Endothelial cell of hepatic sinusoid (primary cell): ENCODE data around the gene OTOS.

ENCODE experiments used
- in situ Hi-C: cut with HindIII; loops from 2 replicates; pipeline ENCODE4 v1.10.0; 2017; ENCODE audit warnings: low sequenced_read_pairs

Gene OTOS

GRCh38 chr2:240123821-240124650 lies 16.4 kb downstream of the OTOS start:
- in situ Hi-C loops: loop anchor here (5.0 kb wide), 1 partner anchor 37 kb away; no protein-coding TSS in a partner anchor

DNA sequence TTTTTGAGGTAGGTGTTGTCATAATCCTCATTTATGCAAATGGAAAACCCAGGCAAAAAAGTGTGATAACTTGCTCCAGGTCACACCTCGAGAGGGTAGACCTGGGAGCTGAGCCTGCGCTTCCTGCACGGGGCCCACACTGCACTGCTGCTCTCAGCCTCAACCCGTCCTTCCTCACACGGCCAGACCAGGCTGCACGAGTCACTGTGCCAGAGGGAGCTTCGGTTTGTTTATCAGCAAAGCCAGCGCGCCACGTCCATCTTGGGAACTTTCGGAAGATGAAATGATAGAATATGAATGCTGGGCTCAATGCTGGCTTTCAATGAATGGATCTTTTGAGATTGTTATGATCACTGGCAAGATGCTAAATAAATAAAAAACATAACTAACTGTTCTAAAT lies 18.8 kb downstream of the OTOS start:
- in situ Hi-C loops: loop anchor here (5.0 kb wide), 1 partner anchor 34 kb away; no protein-coding TSS in a partner anchor

DNA sequence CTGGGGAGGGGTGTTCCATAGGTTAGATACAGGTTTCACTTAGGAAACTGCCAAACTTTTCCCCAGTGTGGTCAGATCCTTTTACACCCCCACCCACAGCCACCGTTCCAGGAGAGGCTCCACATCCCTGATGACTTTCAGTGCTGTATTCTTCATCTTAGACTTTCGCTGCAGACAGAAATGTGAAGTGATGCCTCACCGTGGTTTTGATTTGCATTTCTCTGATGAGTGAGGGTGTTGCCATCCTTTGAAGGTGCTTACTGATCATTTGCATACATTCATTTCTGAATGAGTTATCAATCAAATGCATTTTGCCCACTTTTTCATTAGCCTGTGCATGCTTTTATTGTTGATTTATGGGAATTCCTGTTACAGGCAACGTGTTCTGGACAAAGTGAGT lies 19.3 kb downstream of the OTOS start:
- in situ Hi-C loops: loop anchor here (5.0 kb wide), 1 partner anchor 34 kb away; no protein-coding TSS in a partner anchor

DNA sequence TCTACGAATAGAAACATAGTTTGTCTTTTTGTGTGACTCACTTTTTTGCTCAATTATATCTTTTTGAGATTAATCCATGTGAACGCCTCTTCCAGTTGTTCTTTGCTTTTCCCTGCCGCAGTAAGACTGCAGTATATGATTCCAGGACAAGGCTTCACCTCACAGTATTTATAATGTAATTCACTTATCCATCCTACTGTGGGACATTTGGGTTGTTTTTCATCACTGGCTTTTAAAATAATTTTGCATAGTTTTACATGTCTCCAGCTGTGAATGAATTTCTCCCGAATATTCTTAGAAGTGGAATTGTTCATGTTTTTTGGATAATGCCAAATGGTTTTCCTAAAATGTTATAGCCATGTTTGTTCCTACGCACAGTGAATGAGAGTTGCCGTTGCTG lies 26.2 kb downstream of the OTOS start:
- in situ Hi-C loops: no loop called here

DNA sequence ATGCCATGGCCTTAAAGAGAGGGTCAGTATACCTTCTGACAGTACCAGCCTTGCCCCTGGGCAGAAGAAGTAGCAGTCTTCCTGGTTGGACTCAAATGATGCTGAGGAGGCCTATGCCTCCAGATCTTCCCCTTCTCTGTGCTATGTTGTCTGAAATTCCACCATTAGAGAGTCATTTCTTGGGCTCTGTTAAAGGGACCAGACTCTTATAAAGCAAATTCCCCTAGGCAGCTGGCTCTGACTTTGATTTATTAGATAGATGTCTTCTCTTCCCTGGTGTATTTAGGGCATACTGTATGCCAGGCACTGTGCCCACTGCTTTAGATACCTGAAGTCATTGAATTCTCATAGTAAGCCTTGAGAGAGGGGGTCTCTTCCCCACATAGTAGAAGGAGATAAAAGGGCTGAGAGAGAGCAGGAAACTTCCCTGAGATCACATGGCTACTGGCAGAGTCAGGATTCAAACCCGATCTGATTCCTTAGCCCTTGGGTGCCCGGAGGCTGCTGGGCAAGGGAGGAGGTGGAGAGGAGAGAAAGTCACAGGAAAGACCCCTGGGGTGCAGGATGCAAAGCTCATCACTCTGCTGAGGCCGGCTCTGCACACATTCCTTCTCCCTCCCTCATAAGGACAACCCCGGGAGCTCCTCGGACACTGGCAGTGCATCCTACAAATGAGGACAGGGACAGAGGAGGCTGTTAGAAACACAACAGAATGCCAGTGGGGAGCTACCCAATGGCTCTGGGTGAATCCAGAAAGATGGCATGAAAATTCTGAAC lies 27.4 kb downstream of the OTOS start:
- in situ Hi-C loops: no loop called here

- in situ Hi-C loops: no loop called here
Measured at GRCh38 chr2:240111253-240111652, 29.2 kb downstream of the OTOS start.

DNA sequence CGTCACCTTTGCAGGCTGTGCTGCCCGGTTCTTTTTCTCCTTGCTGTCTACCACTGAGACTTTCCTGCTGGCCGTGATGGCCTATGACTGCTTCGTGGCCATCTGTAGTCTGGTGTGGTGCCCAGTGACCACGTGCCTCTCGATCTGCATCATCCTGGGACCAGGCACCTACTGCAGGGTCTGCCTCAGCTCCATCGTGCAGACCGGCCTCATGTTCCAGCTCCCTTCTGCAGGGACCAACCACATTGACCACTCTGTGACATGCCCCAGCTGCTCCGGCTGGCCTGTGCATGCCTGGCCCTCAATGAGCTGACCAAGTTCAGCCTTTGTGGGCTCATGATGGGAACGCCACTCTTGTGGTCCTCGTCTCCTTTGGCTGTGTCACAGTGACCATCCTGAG lies 31.1 kb downstream of the OTOS start:
- in situ Hi-C loops: no loop called here

DNA sequence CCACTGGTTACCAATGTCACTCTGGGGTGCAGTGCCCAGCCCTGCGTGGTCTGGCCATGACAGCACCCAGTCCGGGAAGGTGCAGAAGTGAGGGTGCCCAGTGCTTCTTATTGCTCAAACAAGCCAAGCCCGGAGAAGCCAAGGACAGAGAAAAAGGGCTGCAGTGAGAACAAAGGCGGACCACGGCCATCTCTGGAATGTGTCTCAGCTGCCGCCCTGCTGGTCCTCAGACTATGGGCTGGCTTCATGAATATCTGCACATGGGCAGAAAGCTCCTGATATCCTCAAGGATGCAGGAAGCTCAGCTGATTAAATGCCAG lies 33.0 kb downstream of the OTOS start:
- in situ Hi-C loops: no loop called here

DNA sequence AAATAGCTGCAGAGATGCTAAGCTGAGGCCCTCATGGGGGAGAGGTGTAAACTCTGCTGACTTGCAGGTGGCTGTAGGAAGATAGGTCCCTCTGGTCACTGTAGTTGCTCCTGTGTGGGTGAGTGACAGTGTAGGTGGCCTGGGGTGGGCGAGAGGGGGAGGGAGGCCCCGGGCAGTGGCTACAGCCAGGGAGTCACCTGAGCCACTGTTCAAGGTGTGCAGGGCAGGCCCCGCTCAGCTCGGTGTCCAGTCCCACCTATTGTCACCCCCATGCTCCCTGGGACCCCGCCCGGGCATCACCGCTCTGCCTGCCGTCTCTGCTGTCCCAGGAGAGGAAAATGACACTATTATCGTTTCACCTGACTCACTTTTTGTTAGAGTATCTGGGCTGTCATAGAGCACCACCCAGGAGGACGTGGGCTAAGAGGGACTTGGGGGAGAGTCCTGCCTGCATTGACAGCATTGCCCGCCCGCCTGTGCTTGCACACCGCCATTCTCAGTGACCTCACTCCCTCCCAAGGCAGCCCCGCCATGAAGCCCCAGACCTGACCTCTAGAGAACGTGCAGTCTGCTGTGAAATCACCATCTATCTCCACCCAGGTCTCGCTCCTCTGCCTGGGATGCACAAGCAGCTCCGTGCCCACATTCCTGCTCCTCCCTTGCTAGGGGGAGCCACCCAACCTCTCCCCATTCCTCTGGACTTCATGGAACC lies 33.5 kb downstream of the OTOS start:
- in situ Hi-C loops: no loop called here

DNA sequence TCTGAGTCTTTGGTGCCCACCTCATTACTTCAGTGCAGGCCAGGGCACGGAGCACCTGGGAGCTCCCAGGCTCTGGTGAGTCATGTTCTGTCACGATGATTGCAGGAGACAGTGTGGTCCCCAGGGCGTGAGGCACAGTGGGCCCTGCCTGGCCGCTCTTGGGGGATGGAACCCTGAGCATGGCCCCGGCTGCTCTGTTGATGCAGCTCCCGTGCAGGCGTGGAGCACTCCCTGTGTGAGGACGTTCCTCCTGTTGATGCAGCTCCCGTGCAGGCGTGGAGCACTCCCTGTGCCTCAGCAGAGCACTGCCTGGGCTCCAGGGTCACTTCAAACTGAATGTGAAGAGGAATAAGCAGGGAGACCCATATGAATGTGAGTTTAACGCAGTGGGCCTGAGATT lies 34.5 kb downstream of the OTOS start:
- in situ Hi-C loops: no loop called here

DNA sequence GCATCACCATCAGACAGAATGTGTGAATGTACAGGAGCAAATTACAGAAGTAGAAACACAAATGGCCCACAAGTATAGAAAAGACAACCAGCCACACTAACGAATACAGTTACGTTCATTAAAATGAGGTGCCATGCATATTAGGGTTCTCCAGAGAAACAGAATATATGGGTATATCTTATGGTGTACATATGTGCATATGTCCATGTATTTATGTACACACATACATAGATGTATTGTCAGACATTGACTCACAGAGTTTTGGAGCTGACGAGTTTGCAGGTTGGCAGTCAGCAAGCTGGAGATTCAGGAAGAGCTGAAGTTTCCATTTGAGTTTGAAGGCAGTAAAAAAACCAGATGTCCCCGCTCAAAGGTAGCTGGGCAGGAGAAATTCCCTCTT lies 37.3 kb downstream of the OTOS start:
- in situ Hi-C loops: no loop called here

- in situ Hi-C loops: no loop called here
Measured at GRCh38 chr2:240098349-240098748, 42.1 kb downstream of the OTOS start.

DNA sequence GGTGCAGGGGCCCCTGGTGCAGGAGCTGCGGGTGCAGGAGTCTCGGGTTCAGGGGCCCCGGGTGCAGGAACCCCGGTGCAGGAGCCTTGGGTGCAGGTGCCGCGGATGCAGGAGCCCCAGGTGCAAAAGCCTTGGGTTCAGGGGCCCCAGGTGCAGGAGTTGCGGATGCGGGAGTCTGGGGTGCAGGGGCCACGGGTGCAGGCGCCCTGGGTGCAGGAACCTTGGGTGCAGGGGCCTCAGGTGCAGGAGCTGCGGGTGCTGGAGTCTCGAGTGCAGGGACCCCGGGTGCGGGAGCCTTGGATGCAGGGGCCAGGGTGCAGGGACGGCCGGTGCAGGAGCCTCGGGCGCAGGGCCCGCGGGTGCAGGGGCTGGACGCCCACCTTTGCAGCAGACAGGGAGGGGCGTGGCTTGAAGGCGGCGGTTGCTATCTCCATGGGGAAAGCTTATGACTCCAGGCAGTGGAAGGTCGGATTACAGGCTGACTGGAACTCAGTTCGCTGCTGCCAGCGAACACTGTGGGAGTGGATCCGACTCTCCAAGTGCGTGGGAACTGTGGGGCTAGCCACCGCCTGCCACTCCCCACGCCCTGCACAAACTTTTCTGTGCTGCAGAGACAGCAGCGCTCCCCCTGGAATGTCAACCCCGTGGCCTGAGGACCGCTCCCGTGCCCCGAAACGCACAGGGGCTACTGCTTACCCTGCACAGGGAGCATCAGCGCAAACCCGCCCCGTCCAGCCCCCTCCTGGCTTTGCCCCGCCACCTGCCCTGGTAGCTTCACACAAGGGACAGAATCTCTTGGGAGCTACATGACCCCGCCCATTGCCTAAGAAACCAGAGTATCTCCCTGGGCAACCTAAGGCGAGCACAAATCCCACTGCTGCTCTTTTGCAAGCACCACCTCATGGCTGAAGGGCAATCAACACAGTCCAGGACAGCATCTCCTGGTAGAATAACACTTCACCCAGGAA lies 44.6 kb downstream of the OTOS start:
- in situ Hi-C loops: no loop called here

- in situ Hi-C loops: loop anchor here (5.0 kb wide), 1 partner anchor 33 kb away; no protein-coding TSS in a partner anchor
Measured at GRCh38 chr2:240089306-240089705, 51.2 kb downstream of the OTOS start.
